VCaP (cell line): ENCODE data around the gene MT1E.

Source experiments
- H3K27ac ChIP-seq: fragments of 450-650 bp; 2 replicates; pipeline ENCODE4 v1.5.1; 2017
- CTCF ChIP-seq: fragments of 450-650 bp; conservative IDR thresholded peaks from 2 replicates; pipeline ENCODE4 v1.5.1; 2017; ENCODE audit warnings: mild to moderate bottlenecking, moderate library complexity

Gene MT1E

GRCh38 chr16:56623637-56624036 is 1.9 kb upstream of the MT1E start:
- H3K27ac ChIP-seq, result no peak overlapping the region
- TF ChIP-seq CTCF, result no peak

GRCh38 chr16:56625943-56626654 is 518 bp downstream of the MT1E start:
- no peak for TF ChIP-seq CTCF
- peak overlapping the region; percentile 70 for H3K27ac ChIP-seq

GRCh38 chr16:56626685-56627084 is 1.1 kb downstream of the MT1E start:
- no peak for TF ChIP-seq CTCF
- H3K27ac ChIP-seq, result peak overlapping the region; percentile 70

- no peak overlapping the region for H3K27ac ChIP-seq
- no peak for TF ChIP-seq CTCF
These were observed 3.1 kb downstream of the MT1E start for GRCh38 chr16:56628486-56629350.

GRCh38 chr16:56629531-56629930 is 4.0 kb downstream of the MT1E start:
- no peak overlapping the region for H3K27ac ChIP-seq
- TF ChIP-seq CTCF, result no peak

GRCh38 chr16:56630134-56630533 is 4.6 kb downstream of the MT1E start:
- no peak overlapping the region for H3K27ac ChIP-seq
- no peak for TF ChIP-seq CTCF

GRCh38 chr16:56631197-56631596 is 5.6 kb downstream of the MT1E start:
- no peak for TF ChIP-seq CTCF
- no peak overlapping the region for H3K27ac ChIP-seq
